Measurements from ENCODE around the gene TRIO. TPM values are rescaled to one million over a fixed set of nuclear protein-coding genes. Genes with fewer than 3 reads are reported as not detected.

The TRIO gene
- total RNA-seq, 4 donors from 2014 or later, result 186 to 388 (median 285) TPM

GRCh38 chr5:14229734-14230133 lies 86.6 kb downstream of the TRIO start:
- Histone ChIP-seq H3K4me1 (peaks cover 0 to 35% (median 26%) of the 10 kb centered on the region in 4 donors), H3K27ac (no peak overlapping the region), H3K4me3 (no peak overlapping the region), H3K9me3 (no peaks in the 10 kb centered on the region), H3K27me3 (no peaks in the 10 kb centered on the region), H3K36me3 (no peaks in the 10 kb centered on the region)
- TF ChIP-seq POLR2A (IDR thresholded peaks at IDR 0.05) (no peak), POLR2AphosphoS5 (IDR thresholded peaks at IDR 0.05) (no peak)
- WGBS, 2 donors (ENCODE audit: low coverage in 1 of 2), result 79 to 84% methylated on average over 7 of the region's 7 CpGs
- DNase-seq, result no peak
- intact Hi-C loops (cut with DNase I; ENCODE audit: low total_unique reads), result no loop called here
- in situ Hi-C loops (cut with MboI; ENCODE audit: low pct_ligation_motif_present in 1 of 4, low pct_unique_long_range_greater_than_20kb in 1 of 4, low sequenced_read_pairs in 3 of 4), result no loop called here

GRCh38 chr5:14231156-14231555 lies 88.0 kb downstream of the TRIO start:
- Histone ChIP-seq H3K4me3 (no peak overlapping the region), H3K4me1 (peaks cover 0 to 35% (median 26%) of the 10 kb centered on the region in 4 donors), H3K36me3 (no peaks in the 10 kb centered on the region), H3K9me3 (no peaks in the 10 kb centered on the region), H3K27me3 (no peaks in the 10 kb centered on the region), H3K27ac (no peak overlapping the region)
- intact Hi-C loops (cut with DNase I; ENCODE audit: low total_unique reads), result no loop called here
- WGBS, 2 donors (ENCODE audit: low coverage in 1 of 2), result 83% methylated on average over 2 of the region's 2 CpGs; no CpG with 5 or more reads in 1 of the 2 donors
- in situ Hi-C loops (cut with MboI; ENCODE audit: low pct_ligation_motif_present in 1 of 4, low pct_unique_long_range_greater_than_20kb in 1 of 4, low sequenced_read_pairs in 3 of 4), result no loop called here
- DNase-seq, result no peak
- TF ChIP-seq POLR2AphosphoS5 (IDR thresholded peaks at IDR 0.05) (no peak), EP300 (IDR thresholded peaks at IDR 0.05; ENCODE audit: low read depth) (no peak), POLR2A (IDR thresholded peaks at IDR 0.05) (no peak)
- TF ChIP-seq, protein P1, sequence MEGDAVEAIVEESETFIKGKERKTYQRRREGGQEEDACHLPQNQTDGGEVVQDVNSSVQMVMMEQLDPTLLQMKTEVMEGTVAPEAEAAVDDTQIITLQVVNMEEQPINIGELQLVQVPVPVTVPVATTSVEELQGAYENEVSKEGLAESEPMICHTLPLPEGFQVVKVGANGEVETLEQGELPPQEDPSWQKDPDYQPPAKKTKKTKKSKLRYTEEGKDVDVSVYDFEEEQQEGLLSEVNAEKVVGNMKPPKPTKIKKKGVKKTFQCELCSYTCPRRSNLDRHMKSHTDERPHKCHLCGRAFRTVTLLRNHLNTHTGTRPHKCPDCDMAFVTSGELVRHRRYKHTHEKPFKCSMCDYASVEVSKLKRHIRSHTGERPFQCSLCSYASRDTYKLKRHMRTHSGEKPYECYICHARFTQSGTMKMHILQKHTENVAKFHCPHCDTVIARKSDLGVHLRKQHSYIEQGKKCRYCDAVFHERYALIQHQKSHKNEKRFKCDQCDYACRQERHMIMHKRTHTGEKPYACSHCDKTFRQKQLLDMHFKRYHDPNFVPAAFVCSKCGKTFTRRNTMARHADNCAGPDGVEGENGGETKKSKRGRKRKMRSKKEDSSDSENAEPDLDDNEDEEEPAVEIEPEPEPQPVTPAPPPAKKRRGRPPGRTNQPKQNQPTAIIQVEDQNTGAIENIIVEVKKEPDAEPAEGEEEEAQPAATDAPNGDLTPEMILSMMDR (IDR thresholded peaks at IDR 0.05), result no peak

GRCh38 chr5:14231890-14232289 lies 88.7 kb downstream of the TRIO start:
- Histone ChIP-seq H3K27ac (no peak overlapping the region), H3K36me3 (no peaks in the 10 kb centered on the region), H3K4me1 (peaks cover 0 to 34% (median 24%) of the 10 kb centered on the region in 4 donors), H3K4me3 (no peak overlapping the region), H3K27me3 (no peaks in the 10 kb centered on the region), H3K9me3 (no peaks in the 10 kb centered on the region)
- WGBS, 2 donors (ENCODE audit: low coverage in 1 of 2), result 70 to 85% methylated on average over 4 of the region's 4 CpGs
- no peak for DNase-seq
- intact Hi-C loops (cut with DNase I; ENCODE audit: low total_unique reads) (no loop called here), in situ Hi-C loops (cut with MboI; ENCODE audit: low pct_ligation_motif_present in 1 of 4, low pct_unique_long_range_greater_than_20kb in 1 of 4, low sequenced_read_pairs in 3 of 4) (no loop called here)
- TF ChIP-seq, protein P1 (IDR thresholded peaks at IDR 0.05), result no peak
- TF ChIP-seq POLR2A (IDR thresholded peaks at IDR 0.05) (no peak), EP300 (IDR thresholded peaks at IDR 0.05; ENCODE audit: low read depth) (no peak), POLR2AphosphoS5 (IDR thresholded peaks at IDR 0.05) (no peak)

DNA sequence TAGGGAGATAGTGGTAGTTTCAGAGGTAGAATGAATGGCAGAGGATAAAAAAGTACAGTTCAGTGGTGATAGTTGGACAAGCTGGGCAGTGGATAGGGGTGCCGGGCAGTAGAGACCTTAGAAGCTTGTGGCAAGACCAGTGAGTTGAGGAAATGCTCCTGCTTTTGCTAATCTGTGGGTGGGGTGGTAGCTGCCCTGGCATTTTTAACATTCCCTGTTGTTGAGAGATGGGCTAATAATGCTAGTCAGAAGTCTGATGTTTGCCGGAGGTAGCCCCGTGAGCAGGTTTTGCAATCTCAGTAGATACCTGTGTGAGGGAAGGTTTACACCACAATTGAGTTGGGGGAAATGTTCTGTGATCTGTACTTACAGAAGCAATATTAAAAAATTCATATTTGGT lies 91.1 kb downstream of the TRIO start:
- 76 to 99% methylated on average over 2 to 3 of the region's 3 CpGs for WGBS, 2 donors (ENCODE audit: low coverage in 1 of 2)
- TF ChIP-seq EP300 (IDR thresholded peaks at IDR 0.05; ENCODE audit: low read depth) (no peak), POLR2A (IDR thresholded peaks at IDR 0.05) (no peak), POLR2AphosphoS5 (IDR thresholded peaks at IDR 0.05) (no peak)
- TF ChIP-seq, protein P1 (IDR thresholded peaks at IDR 0.05), result no peak
- no peaks in the 10 kb centered on the region for H3K27me3 ChIP-seq
- H3K9me3 ChIP-seq, result no peaks in the 10 kb centered on the region
- no peak for DNase-seq
- H3K4me1 ChIP-seq, result peaks cover 0 to 24% (median 17%) of the 10 kb centered on the region in 4 donors
- H3K4me3 ChIP-seq, result no peak overlapping the region
- H3K27ac ChIP-seq, result no peak overlapping the region
- intact Hi-C loops (cut with DNase I; ENCODE audit: low total_unique reads), result no loop called here
- no peaks in the 10 kb centered on the region for H3K36me3 ChIP-seq
- in situ Hi-C loops (cut with MboI; ENCODE audit: low pct_ligation_motif_present in 1 of 4, low pct_unique_long_range_greater_than_20kb in 1 of 4, low sequenced_read_pairs in 3 of 4), result no loop called here

DNA sequence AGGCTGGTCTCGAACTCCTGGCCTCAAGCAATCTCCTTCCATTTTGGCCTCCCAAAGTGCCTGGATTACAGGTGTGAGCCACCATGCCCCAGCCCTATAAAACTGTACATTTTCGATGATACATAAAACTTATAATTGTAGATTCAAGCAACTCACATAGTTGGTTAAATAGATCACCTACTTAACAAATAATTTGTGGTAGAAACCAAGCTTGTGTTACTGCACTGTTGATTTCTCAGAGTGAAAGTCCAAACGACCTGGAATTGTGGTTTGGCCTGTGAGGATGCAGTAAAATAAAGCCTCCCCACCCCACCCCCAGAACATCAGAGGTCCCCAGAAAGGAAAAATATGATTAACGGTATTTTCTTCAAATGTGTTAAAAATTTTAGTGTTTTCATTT lies 92.7 kb downstream of the TRIO start:
- Histone ChIP-seq H3K9me3 (no peaks in the 10 kb centered on the region), H3K27ac (no peak overlapping the region), H3K36me3 (no peaks in the 10 kb centered on the region), H3K27me3 (no peaks in the 10 kb centered on the region), H3K4me1 (peaks cover 0 to 33% (median 17%) of the 10 kb centered on the region in 4 donors), H3K4me3 (no peak overlapping the region)
- no peak for DNase-seq
- intact Hi-C loops (cut with DNase I; ENCODE audit: low total_unique reads), result no loop called here
- WGBS, 2 donors (ENCODE audit: low coverage in 1 of 2), result 57 to 62% methylated on average over 4 of the region's 4 CpGs
- TF ChIP-seq, protein P1 (IDR thresholded peaks at IDR 0.05), result no peak
- TF ChIP-seq POLR2AphosphoS5 (IDR thresholded peaks at IDR 0.05) (no peak), POLR2A (IDR thresholded peaks at IDR 0.05) (no peak), EP300 (IDR thresholded peaks at IDR 0.05; ENCODE audit: low read depth) (no peak)
- in situ Hi-C loops (cut with MboI; ENCODE audit: low pct_ligation_motif_present in 1 of 4, low pct_unique_long_range_greater_than_20kb in 1 of 4, low sequenced_read_pairs in 3 of 4), result no loop called here

Data from transverse colon (tissue), 4 donors.